Erythroblast (primary cell): Measurements from ENCODE around the gene MAP7.
"Not testable (repeated sequence)": the region's sequence is repeated elsewhere in the genome, so short reads cannot be mapped to it uniquely, and the experiment has no call there.

ENCODE experiments used
- DNase-seq, 2 experiments: peaks; one replicate each; lab custom pipeline; 2025; lab: John Stamatoyannopoulos, UW
- GATA1 ChIP-seq: IDR thresholded peaks from 2 replicates; pipeline ENCODE4 v1.6.1; 2011; ENCODE audit warnings: low read depth, mild to moderate bottlenecking, control low read depth, low read length, moderate library complexity
- POLR2A ChIP-seq: IDR thresholded peaks from 2 replicates; pipeline ENCODE4 v1.6.1; 2011; ENCODE audit warnings: mild to moderate bottlenecking, low read length

Gene MAP7

GRCh38 chr6:136435101-136435500 lies 115.1 kb downstream of the MAP7 start:
- DNase-seq: no peak

GRCh38 chr6:136431306-136431705 lies 118.9 kb downstream of the MAP7 start:
- not testable (repeated sequence) for DNase-seq

More at GRCh38 chr6:136435101-136435500, 115.1 kb downstream of the MAP7 start:
- TF ChIP-seq GATA1 (no peak), POLR2A (no peak)

- DNase-seq: no peak
- no peak for TF ChIP-seq GATA1
- TF ChIP-seq POLR2A: no peak
Observed at GRCh38 chr6:136429264-136430065, 120.8 kb downstream of the MAP7 start.

GRCh38 chr6:136427378-136427717 lies 122.9 kb downstream of the MAP7 start:
- DNase-seq: no peak
- TF ChIP-seq POLR2A: no peak
- TF ChIP-seq GATA1: no peak

GRCh38 chr6:136426627-136427377 lies 123.4 kb downstream of the MAP7 start:
- peak in 1 of 2 experiments; percentile 11 for DNase-seq
- TF ChIP-seq GATA1 (no peak), POLR2A (no peak)

GRCh38 chr6:136425793-136426192 lies 124.4 kb downstream of the MAP7 start:
- TF ChIP-seq POLR2A (no peak), GATA1 (no peak)
- DNase-seq: no peak

- DNase-seq: no peak
- TF ChIP-seq POLR2A (no peak), GATA1 (no peak)
Observed at GRCh38 chr6:136424901-136425300, 125.3 kb downstream of the MAP7 start.

GRCh38 chr6:136424450-136424849 lies 125.8 kb downstream of the MAP7 start:
- no peak for DNase-seq
- no peak for TF ChIP-seq POLR2A
- TF ChIP-seq GATA1: no peak

- DNase-seq: no peak
- TF ChIP-seq GATA1: no peak
Observed at GRCh38 chr6:136421537-136422158, 128.6 kb downstream of the MAP7 start.

GRCh38 chr6:136420853-136421252 lies 129.4 kb downstream of the MAP7 start:
- DNase-seq: no peak
- TF ChIP-seq POLR2A (no peak), GATA1 (no peak)

GRCh38 chr6:136415351-136416007 lies 134.7 kb downstream of the MAP7 start:
- no peak for DNase-seq
- TF ChIP-seq GATA1: no peak
- TF ChIP-seq POLR2A: no peak

GRCh38 chr6:136412410-136412809 lies 137.8 kb downstream of the MAP7 start:
- no peak for DNase-seq

GRCh38 chr6:136411453-136412354 lies 138.5 kb downstream of the MAP7 start:
- TF ChIP-seq POLR2A: no peak
- no peak for DNase-seq

More at GRCh38 chr6:136412410-136412809, 137.8 kb downstream of the MAP7 start:
- TF ChIP-seq POLR2A: no peak
- no peak for TF ChIP-seq GATA1
